NCI-H446 treated with DMSO at 0.1 percent for 48 hours (cell line): ENCODE results near the gene SLC2A13.
"Not testable (repeated sequence)": the region's sequence is repeated elsewhere in the genome, so short reads cannot be mapped to it uniquely, and the experiment has no call there.

Experiments
- DNase-seq: peaks from one replicate; lab custom pipeline; 2025; lab: John Stamatoyannopoulos, UW

The SLC2A13 gene

GRCh38 chr12:39923364-39923763 lies 182.5 kb downstream of the SLC2A13 start:
- no peak for DNase-seq

GRCh38 chr12:39922598-39922997 lies 183.3 kb downstream of the SLC2A13 start:
- not testable (repeated sequence) for DNase-seq

- no peak for DNase-seq
Measured at GRCh38 chr12:39920647-39921046, 185.2 kb downstream of the SLC2A13 start.

DNA sequence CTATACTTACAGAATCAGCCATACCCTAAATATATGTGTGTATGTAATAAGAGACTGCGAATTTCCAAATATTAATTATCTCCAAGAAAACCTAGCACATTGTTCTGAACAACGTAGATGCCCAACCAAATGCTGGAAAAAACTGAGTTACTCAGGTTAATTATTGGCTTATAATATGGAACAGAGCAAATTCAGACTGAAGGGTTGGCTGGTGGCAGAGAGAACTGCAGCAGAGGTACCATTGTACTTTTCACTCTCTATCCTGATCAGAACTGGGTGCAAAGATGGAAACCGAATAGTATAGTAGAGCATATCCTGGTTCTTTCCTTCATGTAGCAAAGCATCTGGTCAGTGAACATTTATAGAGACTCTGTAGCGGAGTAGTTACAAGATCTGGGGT lies 185.7 kb downstream of the SLC2A13 start:
- DNase-seq: no peak

DNA sequence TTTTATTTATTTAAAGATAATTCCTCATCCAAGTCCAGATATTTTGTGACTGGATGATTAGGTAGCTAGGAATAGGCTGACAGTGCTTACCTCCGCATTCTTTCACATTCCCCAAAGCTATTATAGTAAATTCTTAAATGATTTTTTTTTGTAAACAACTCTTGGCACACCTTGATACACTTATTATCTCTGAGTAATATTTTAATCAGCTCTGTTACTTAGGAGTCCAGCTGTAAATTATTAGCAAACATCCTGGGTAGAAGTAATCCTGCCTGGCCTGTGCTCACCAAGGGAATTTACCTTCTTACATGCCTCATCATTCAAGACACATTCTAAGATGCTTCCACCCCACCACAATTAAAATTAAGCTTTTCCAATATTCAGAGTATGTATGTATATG lies 186.1 kb downstream of the SLC2A13 start:
- DNase-seq: no peak

DNA sequence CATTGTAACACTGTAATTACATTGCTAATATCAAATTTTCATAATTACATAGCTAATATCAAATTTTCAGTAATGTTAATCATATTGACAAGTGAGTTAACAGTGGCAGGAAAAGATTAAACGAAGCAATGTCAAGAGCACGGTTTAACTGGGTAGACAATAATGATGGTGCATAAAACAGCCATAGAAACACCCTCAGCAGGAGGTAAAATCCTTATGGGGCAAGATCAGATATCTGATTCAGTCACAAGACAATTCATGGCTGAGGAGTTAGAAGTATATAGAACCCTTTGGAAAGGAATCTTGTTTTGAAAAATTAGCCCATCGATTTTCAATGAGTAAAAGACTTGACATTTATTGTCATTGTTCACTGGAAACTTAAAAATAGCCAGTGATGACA lies 190.6 kb downstream of the SLC2A13 start:
- no peak for DNase-seq

- DNase-seq: peak; percentile 60
Measured at GRCh38 chr12:39912211-39912980, 193.5 kb downstream of the SLC2A13 start.

DNA sequence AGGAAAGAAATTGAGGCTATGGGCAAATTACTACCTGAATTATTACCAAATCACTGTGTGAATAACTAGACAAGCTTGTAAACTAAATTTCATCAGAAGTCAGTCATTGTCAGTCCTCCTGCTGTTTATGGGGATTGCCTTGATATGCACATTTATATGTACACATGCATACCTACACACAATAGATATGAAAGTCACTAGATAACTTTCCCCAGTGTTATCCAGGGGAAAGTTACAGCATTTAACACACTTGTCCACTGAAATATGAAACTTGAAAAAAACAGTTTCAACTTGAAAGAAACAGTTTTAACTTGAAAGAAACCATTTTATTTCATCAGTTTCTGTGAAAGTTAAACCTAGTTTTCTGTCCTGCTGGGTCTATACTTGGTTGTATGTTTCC lies 199.6 kb downstream of the SLC2A13 start:
- DNase-seq: no peak

DNA sequence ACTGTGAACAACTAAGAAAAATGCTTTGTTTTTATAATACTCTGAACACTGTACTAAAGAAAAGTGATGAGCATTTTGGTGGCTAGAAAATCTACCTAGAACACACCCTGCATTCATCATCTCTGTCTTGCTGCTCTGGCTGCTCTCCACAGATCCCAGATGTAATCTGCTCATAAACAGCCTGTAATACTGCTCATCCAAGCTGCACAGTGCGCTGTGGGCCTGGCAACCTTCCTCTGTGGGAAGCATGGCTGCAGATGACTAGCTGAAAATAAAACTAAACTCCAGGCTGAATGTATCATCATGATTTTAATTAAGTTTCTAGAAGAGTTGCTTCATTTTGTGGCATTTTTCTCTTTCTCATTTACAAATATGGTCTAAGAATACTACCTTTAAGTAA lies 200.7 kb downstream of the SLC2A13 start:
- peak; percentile 68 for DNase-seq

DNA sequence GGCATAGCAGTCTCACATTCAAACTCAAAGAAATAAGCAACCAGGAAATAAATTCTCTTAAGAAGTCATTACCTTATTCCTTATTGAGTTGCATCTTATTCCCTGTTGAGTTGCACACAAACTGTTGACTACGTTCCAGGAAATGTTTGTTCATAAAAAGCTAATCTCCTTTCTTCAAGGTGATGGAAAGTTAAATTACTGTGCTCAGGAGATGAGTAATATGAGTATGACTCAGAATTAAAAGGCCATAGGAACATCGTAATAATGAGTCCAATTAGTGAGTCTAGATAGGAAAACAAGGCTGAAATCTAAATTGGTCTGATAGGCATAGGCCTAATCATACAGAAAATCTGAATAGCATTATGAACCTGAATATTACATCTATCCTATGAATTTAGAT lies 203.1 kb downstream of the SLC2A13 start:
- no peak for DNase-seq

- no peak for DNase-seq
Measured at GRCh38 chr12:39897315-39897714, 208.6 kb downstream of the SLC2A13 start.

DNA sequence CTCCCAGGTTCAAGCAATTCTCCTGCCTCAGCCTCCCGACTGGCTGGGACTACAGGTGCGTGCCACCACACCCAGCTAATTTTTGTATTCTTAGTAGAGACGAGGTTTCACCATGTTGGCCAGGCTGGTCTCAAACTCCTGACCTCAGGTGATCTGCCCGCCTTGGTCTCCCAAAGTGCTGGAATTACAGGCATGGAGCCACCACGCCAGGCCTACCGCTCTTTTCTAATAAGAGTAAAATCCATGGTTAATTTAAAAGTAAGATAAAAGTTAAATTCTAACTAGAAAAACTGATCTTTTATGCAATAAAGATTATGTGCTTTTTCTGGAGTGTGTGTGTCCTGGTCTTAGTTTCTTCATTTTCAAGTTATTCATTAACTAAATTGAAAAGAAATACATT lies 212.5 kb downstream of the SLC2A13 start:
- DNase-seq: not testable (repeated sequence)

GRCh38 chr12:39892146-39892545 lies 213.7 kb downstream of the SLC2A13 start:
- peak; percentile 85 for DNase-seq

DNA sequence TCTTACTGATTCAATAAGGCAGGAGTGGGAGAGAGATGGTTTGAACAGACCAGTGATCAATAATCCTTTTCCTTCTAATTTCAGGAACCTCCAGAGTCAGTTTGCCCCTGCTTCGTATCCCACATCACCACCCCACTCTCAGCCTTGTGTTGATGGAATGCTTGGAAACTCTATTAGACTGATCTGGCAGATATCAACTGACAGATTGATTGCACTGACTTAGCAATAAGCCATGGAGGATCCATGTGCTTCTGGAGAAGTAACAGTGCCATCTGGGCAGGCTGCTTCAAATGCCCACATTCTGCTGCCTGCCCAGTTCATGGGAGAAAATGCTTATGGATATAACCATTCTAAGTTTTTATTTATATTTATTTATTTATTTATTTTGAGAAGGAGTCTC lies 218.0 kb downstream of the SLC2A13 start:
- no peak for DNase-seq

GRCh38 chr12:39886106-39886505 lies 219.8 kb downstream of the SLC2A13 start:
- DNase-seq: no peak

- no peak for DNase-seq
Measured at GRCh38 chr12:39884616-39885125, 221.2 kb downstream of the SLC2A13 start.

- DNase-seq: no peak
Measured at GRCh38 chr12:39883411-39883810, 222.5 kb downstream of the SLC2A13 start.

DNA sequence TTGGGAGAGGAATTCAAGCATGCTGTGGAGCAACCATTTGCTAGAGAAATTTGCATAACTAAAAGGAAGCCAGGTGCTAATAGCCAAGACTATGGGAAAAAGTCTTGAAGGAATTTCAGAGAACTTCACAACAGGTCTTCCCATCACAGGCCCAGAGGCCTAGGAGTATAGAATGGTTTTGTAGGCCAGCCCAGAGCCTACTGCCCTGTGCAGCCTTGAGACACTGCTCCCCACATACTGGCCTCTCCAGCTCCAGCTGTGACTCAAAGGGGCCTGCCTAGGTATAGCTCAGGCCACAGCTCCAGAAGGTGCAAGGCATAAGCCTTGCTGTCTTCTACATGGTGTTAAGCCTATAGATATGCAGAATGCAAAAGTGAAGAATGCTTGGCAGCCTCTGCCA lies 227.1 kb downstream of the SLC2A13 start:
- DNase-seq: no peak

- no peak for DNase-seq
Measured at GRCh38 chr12:39875721-39876120, 230.2 kb downstream of the SLC2A13 start.

GRCh38 chr12:39874785-39875184 lies 231.1 kb downstream of the SLC2A13 start:
- no peak for DNase-seq

- no peak for DNase-seq
Measured at GRCh38 chr12:39873065-39873464, 232.8 kb downstream of the SLC2A13 start.

DNA sequence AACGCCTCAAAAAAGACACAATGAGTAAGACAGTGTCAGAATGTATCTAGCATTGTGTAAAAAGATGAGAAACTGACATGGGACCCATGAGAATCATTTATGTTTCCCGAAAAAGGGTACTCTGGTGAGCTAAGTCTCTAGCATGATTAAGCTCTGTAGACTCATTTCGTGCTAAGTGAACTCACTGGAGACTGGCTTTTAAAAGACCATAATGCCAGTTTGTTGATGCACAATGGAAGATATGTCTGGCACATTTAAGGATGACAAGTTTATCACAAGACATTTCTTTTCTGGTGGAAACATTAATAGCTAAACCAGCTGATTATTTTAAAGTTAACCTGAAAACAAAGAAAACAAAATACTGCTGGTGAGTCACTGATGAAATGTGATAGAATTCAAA lies 233.5 kb downstream of the SLC2A13 start:
- DNase-seq: no peak

- DNase-seq: no peak
Measured at GRCh38 chr12:39868328-39868725, 237.6 kb downstream of the SLC2A13 start.
